HEK293 (cell line): Measurements from ENCODE around the gene CTDSP1.

Experiments used
- BCL11A ChIP-seq: fragments of 450-650 bp; formaldehyde crosslinking; IDR thresholded peaks from 2 replicates; pipeline ENCODE4 v1.5.1; 2016; ENCODE audit warnings: low read depth, missing biosample characterization, missing genetic modification characterization
- CTCF ChIP-seq: fragments of 450-650 bp; formaldehyde crosslinking; IDR thresholded peaks from 2 replicates; pipeline ENCODE4 v1.5.1; 2016; ENCODE audit warnings: missing biosample characterization, missing genetic modification characterization
- KLF16 ChIP-seq: fragments of 450-650 bp; formaldehyde crosslinking; IDR thresholded peaks from 2 replicates; pipeline ENCODE4 v1.5.1; 2017; ENCODE audit warnings: missing biosample characterization, missing genetic modification characterization
- PRDM2 ChIP-seq: fragments of 450-650 bp; formaldehyde crosslinking; IDR thresholded peaks from 2 replicates; pipeline ENCODE4 v1.5.1; 2016; ENCODE audit warnings: missing biosample characterization, missing genetic modification characterization, borderline replicate concordance
- YY1 ChIP-seq: fragments of 450-650 bp; formaldehyde crosslinking; IDR thresholded peaks from 2 replicates; pipeline ENCODE4 v1.5.1; 2018; ENCODE audit warnings: missing biosample characterization, missing genetic modification characterization
- ZBTB21 ChIP-seq: fragments of 450-650 bp; formaldehyde crosslinking; IDR thresholded peaks from 2 replicates; pipeline ENCODE4 v1.5.1; 2017; ENCODE audit warnings: missing biosample characterization, missing genetic modification characterization
- ZNF214 ChIP-seq: fragments of 450-650 bp; formaldehyde crosslinking; IDR thresholded peaks from 2 replicates; pipeline ENCODE4 v1.5.1; 2017; ENCODE audit warnings: missing biosample characterization, mild to moderate bottlenecking, missing genetic modification characterization, borderline replicate concordance
- ZNF514 ChIP-seq: fragments of 450-650 bp; formaldehyde crosslinking; IDR thresholded peaks from 2 replicates; pipeline ENCODE4 v1.5.1; 2016; ENCODE audit warnings: missing biosample characterization, missing genetic modification characterization
- ZNF529 ChIP-seq: fragments of 450-650 bp; formaldehyde crosslinking; IDR thresholded peaks from 2 replicates; pipeline ENCODE4 v1.5.1; 2017; ENCODE audit warnings: missing genetic modification characterization, missing biosample characterization; ENCODE audit not compliant: insufficient replicate concordance
- ZNF530 ChIP-seq: fragments of 450-650 bp; formaldehyde crosslinking; IDR thresholded peaks from 2 replicates; pipeline ENCODE4 v1.5.1; 2016; ENCODE audit warnings: low read depth, missing biosample characterization, missing genetic modification characterization
- ZNF621 ChIP-seq: fragments of 450-650 bp; formaldehyde crosslinking; IDR thresholded peaks from 2 replicates; pipeline ENCODE4 v1.5.1; 2017; ENCODE audit warnings: missing biosample characterization, missing genetic modification characterization
- ZNF629 ChIP-seq: fragments of 450-650 bp; formaldehyde crosslinking; IDR thresholded peaks from 2 replicates; pipeline ENCODE4 v1.5.1; 2017; ENCODE audit warnings: missing biosample characterization, missing genetic modification characterization

GRCh38 chr2:218452079-218452478 is 52.4 kb downstream of the CTDSP1 start:
- TF ChIP-seq CTCF (tag by site-specific recombination): no peak
- no peak for TF ChIP-seq BCL11A (tag by site-specific recombination)
- no peak for TF ChIP-seq ZBTB21
- TF ChIP-seq ZNF214 (tag by site-specific recombination): no peak
- TF ChIP-seq ZNF629 (tag by site-specific recombination): no peak
- TF ChIP-seq KLF16: no peak
- no peak for TF ChIP-seq ZNF530 (tag by site-specific recombination)
- no peak for TF ChIP-seq ZNF621 (tag by site-specific recombination)
- TF ChIP-seq YY1 (tag by site-specific recombination): no peak
- TF ChIP-seq ZNF514 (tag by site-specific recombination): no peak
- TF ChIP-seq ZNF529: no peak
- TF ChIP-seq PRDM2 (tag by site-specific recombination): no peak
